Panc1 (cell line): ENCODE measurements around the gene G6PC3.

Source experiments
- CTCF ChIP-seq: fragments of 450-650 bp; IDR thresholded peaks from 2 replicates; pipeline ENCODE4 v1.5.1; 2017; ENCODE audit warnings: mild to moderate bottlenecking
- POLR2AphosphoS5 ChIP-seq: IDR thresholded peaks from 2 replicates; pipeline ENCODE4 v1.6.1; 2012; ENCODE audit warnings: mild to moderate bottlenecking, low read depth, low read length, moderate library complexity
- REST ChIP-seq, 2 experiments: IDR thresholded peaks; 2 replicates each; pipeline ENCODE4 v1.6.1; 2011 to 2012; ENCODE audit warnings: low read depth in 2 of 2, control low read depth in 1 of 2, low read length in 1 of 2, mild to moderate bottlenecking in 1 of 2, moderate library complexity in 1 of 2; ENCODE audit not compliant: insufficient read depth in 1 of 2
- SIN3A ChIP-seq: IDR thresholded peaks from 2 replicates; pipeline ENCODE4 v1.6.1; 2012; ENCODE audit warnings: low read depth, mild to moderate bottlenecking, low read length, moderate library complexity, borderline replicate concordance; ENCODE audit not compliant: insufficient read depth
- TCF7L2 ChIP-seq: IDR thresholded peaks from 2 replicates; pipeline ENCODE4 v1.6.1; 2011; ENCODE audit warnings: mild to moderate bottlenecking, low read depth, low read length, inconsistent platforms

GRCh38 chr17:44070455-44071197, at the start of gene G6PC3:
- TF ChIP-seq CTCF (no peak), REST (IDR thresholded peaks at IDR 0.05; ENCODE audit: insufficient read depth in 1 of 2, low read depth in 2 of 2, low read length in 1 of 2) (no peak), POLR2AphosphoS5 (peak; percentile 76), SIN3A (peak; percentile 83; the same call in 1 of the 2 replicates), TCF7L2 (0 out of 2 replicates have a peak, but pooled peaks have one; percentile 32)
